Heart left ventricle (tissue), 16 donors: ENCODE measurements around the gene RIPK3. TPM values are rescaled to one million over a fixed set of nuclear protein-coding genes. Genes with fewer than 3 reads are reported as not detected.

Source experiments
- ATAC-seq, 4 donors: fragments of 200-7000 bp; cut with Tn5 transposase; one replicate each; pipeline ENCODE4 v1.9.1; 2020 to 2022; ENCODE audit warnings: moderate library complexity in 4 of 4, mild to moderate bottlenecking in 3 of 4, moderate number of reproducible peaks in 1 of 4
- DNase-seq, 5 donors: peaks; one replicate each; pipeline ENCODE4 v3.0.0-alpha.2; 2020
- H3K27ac ChIP-seq, 12 donors: fragments of 200-600 bp; sonication (generic) in 4 of 12; one replicate each; pipeline versions ENCODE4 v1.5.0 to v1.8.0; 2016 to 2022; ENCODE audit warnings: mild to moderate bottlenecking in 2 of 12
- H3K27me3 ChIP-seq, 9 donors: fragments of 200-600 bp; sonication (generic) in 2 of 9; one replicate each; pipeline versions ENCODE4 v1.5.1 to v1.8.0; 2016 to 2022; ENCODE audit warnings: mild to moderate bottlenecking in 3 of 9
- H3K36me3 ChIP-seq, 9 donors: fragments of 200-600 bp; sonication (generic) in 2 of 9; one replicate each; pipeline versions ENCODE4 v1.5.0 to v1.8.0; 2018 to 2022; ENCODE audit warnings: mild to moderate bottlenecking in 2 of 9
- H3K4me1 ChIP-seq, 12 donors: fragments of 200-600 bp; sonication (generic) in 4 of 12; one replicate each; pipeline versions ENCODE4 v1.5.0 to v1.8.0; 2016 to 2022; ENCODE audit warnings: mild to moderate bottlenecking in 3 of 12
- H3K4me3 ChIP-seq, 12 donors: fragments of 200-600 bp; sonication (generic) in 4 of 12; one replicate each; pipeline versions ENCODE4 v1.5.0 to v1.8.0; 2017 to 2022; ENCODE audit warnings: mild to moderate bottlenecking in 9 of 12, moderate library complexity in 4 of 12
- H3K9me3 ChIP-seq, 12 donors: fragments of 200-600 bp; sonication (generic) in 4 of 12; one replicate each; pipeline versions ENCODE4 v1.5.0 to v1.8.0; 2016 to 2022; ENCODE audit warnings: mild to moderate bottlenecking in 1 of 12
- CTCF ChIP-seq, 12 donors: fragments of 200-600 bp; sonication (generic) in 4 of 12; IDR thresholded peaks; one replicate each; pipeline versions ENCODE4 v1.5.0 to v1.8.0; 2018 to 2022; ENCODE audit warnings: antibody characterized with exemption in 12 of 12, mild to moderate bottlenecking in 5 of 12
- POLR2A ChIP-seq, 2 donors: fragments of 450-650 bp; IDR thresholded peaks; one replicate each; pipeline ENCODE4 v1.6.1; 2017; ENCODE audit warnings: antibody characterized with exemption in 2 of 2, mild to moderate bottlenecking in 2 of 2, moderate library complexity in 2 of 2
- WGBS, 4 donors: extraction: QIAGEN DNeasy Blood & Tissue Kit in 2 of 4; methylation state at CpG; one replicate each; pipeline versions ENCODE4 v1.1.5 to v1.1.7; 2013 to 2018; 5-methylcytosine and 5-hydroxymethylcytosine counted together
- intact Hi-C, 10 donors: fragments of 100-400 bp; cut with DNase I; formaldehyde crosslinking; loops; one replicate each; pipeline versions ENCODE4 v1.11.1 to v1.14.2; 2022
- polyA plus RNA-seq, 2 donors: library from polyadenylated mRNA; stranded (reverse); fragments of 200-250 nt; gene quantifications; one replicate each; pipeline ENCODE4 v1.2.3, GENCODE V29; 2013
- total RNA-seq, 9 donors: library from RNA; depleted of rRNA in 2 of 9; stranded (reverse); fragments of >200 nt in 2 of 9; fragmentation: NEBNext Ultra II Directional in 3 of 9; extraction: Animal tissue kit (Norgen Biotek cat#: 25700) in 3 of 9; gene quantifications; one replicate each; pipeline versions ENCODE4 v1.1.0 to v1.2.4, GENCODE V29; 2016 to 2023
- donor health status: ischemic (EF 13 %, LVEDD 7.1; RV severe dilation, severe dysfunction).
- donor health status: healthy with polysubstance abuse.
- donor health status: DM: no; HTN: yes; CAD: no.
- donor health status: DM: no; HTN: no; CAD: no.
- donor health status: ischemic (EF 25% LVEDD 6.9; RV normal size, moderate dysfunction).
- donor health status: ischemic (EF 25% LVEDD 5.7; RV mildly dilated, moderate dysfunction).
- donor health status: healthy.
- donor health status: DM: yes; HTN: yes; CAD: no.
- donor health status: ischemic (EF 35%, LVEDD 5.7; RV mildly dilated, moderate dysfunction).
- donor health status: nonischemic (EF 11% LVEDD 7.7; RV severe dilation, severe dysfunction).
- donor health status: DM: yes; HTN: yes; CAD: no.
- donor health status: PGD.
- donor health status: ischemic (EF 29% LVEDD 5.4; RV normal size, mild dysfunction).
- donor health status: nonischemic (EF 23%, LVEDD 6.1; RV moderate dilation, normal function).

The RIPK3 gene
- total and polyA plus RNA-seq, 11 donors = 0.75 to 10.5 (median 3.0) TPM

DNA sequence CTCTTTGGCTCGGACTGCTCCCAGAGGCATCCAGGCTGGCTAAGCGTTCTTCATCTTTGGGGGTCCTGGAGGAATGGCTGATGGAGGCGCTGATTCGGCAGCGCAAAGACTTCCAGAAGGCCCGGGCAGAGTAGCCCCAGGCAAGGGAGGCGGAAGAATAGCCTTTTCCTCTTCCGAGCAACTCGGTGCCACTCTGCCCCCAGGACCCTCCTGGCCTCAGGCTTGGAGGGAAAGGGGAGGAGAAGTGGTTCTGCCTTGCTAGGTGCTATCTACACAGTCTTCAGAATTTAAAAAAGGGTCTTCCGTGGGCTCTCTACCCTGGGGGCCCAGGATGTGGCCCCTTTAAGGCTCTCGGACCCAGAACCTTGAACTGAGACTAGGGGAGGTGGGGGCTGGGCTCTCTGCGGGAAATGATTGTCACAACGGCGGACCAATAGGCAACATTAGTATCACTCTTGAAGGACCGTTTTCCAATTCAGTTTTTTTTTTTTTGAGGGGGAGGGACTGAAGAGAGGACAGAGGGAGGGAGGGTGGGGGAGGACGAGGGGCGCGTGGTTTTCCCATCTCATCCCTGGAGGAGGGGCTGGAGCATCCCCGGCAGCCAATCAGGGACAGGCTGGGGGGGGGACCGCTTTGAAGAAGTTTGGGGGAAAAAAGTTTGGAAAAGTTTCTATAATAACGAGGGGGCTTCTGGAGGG, 27.9 kb upstream of the RIPK3 start, which contains the start of gene NFATC4:
Gene NFATC4 (plus strand): TSS at position 671 of the 698 bp plus-strand sequence. CDS start 157 bp downstream, outside the sequence.
- TF ChIP-seq CTCF (IDR thresholded peaks at IDR 0.05) (no peak), POLR2A (IDR thresholded peaks at IDR 0.05) (no peak)
- intact Hi-C loops = loop anchor here in 9 of 10 donors (2.0 to 5.0 kb wide), 8 partner anchors 31 to 65 kb away; partner anchors contain the start of genes ADCY4 (in 4 of the 9), NYNRIN (in 2 of the 9), CBLN3 (in 1 of the 9) and KHNYN (in 1 of the 9)
- peaks cover 0 to 37% (median 6%) of the 10 kb centered on the region in 9 donors for H3K27me3 ChIP-seq
- ATAC-seq = peak; percentile 39 to 56 (median 47)
- H3K4me3 ChIP-seq = peak within 1 kb of the TSS; percentile 37 to 81 (median 57)
- H3K27ac ChIP-seq = peak within 1 kb of the TSS; percentile 77 to 99 (median 90)
- 5 to 8% (median 6%) methylated on average over 12 to 21 of the region's 21 CpGs for WGBS, 4 donors
- peak; percentile 74 to 89 (median 82) for DNase-seq
- H3K36me3 ChIP-seq = no peaks in the 10 kb centered on the region
- H3K9me3 ChIP-seq = no peaks in the 10 kb centered on the region
- H3K4me1 ChIP-seq = peaks cover 0 to 43% (median 20%) of the 10 kb centered on the region in 12 donors

- Histone ChIP-seq H3K27ac (peak overlapping the region; percentile 77 to 99 (median 90)), H3K4me3 (peak overlapping the region; percentile 21 to 81 (median 57)), H3K36me3 (no peaks in the 10 kb centered on the region), H3K4me1 (peaks cover 0 to 42% (median 20%) of the 10 kb centered on the region in 12 donors), H3K27me3 (peaks cover 0 to 37% (median 6%) of the 10 kb centered on the region in 9 donors), H3K9me3 (no peaks in the 10 kb centered on the region)
- TF ChIP-seq CTCF (IDR thresholded peaks at IDR 0.05) (no peak), POLR2A (IDR thresholded peaks at IDR 0.05) (peak in 1 of 2 donors; percentile 67)
- DNase-seq (peak; percentile 90 to 96 (median 91)), ATAC-seq (peak; percentile 77 to 90 (median 82))
- WGBS, 4 donors = 1 to 3% (median 2%) methylated on average over 33 to 40 of the region's 40 CpGs
- intact Hi-C loops = loop anchor here in 9 of 10 donors (1.0 to 5.0 kb wide), 10 partner anchors 31 to 65 kb away; partner anchors contain the start of genes ADCY4 (in 4 of the 9), NYNRIN (in 2 of the 9), CBLN3 (in 1 of the 9) and KHNYN (in 1 of the 9)
These were observed 27.1 kb upstream of the RIPK3 start for GRCh38 chr14:24366721-24367513.

DNA sequence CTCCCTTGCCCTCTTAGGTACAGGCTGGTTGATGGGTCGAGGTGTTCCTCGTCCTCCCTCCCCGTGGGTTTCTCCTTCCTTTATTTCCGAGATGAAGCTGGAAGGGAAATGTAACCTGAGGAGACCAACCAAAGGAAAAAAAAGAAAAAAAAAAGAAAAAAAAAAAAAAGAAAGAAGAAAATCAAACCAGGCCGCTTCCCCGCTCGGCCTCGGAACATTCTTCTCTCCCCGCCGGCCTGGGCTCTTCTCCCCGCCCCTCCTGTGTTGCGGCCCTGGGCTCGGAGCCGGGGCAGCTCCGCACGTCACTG, 26.6 kb upstream of the RIPK3 start:
- H3K36me3 ChIP-seq = no peaks in the 10 kb centered on the region
- peaks cover 0 to 42% (median 20%) of the 10 kb centered on the region in 12 donors for H3K4me1 ChIP-seq
- peaks cover 0 to 37% (median 6%) of the 10 kb centered on the region in 9 donors for H3K27me3 ChIP-seq
- intact Hi-C loops = loop anchor here in 9 of 10 donors (1.0 to 5.0 kb wide), 10 partner anchors 32 to 66 kb away; partner anchors contain the start of genes ADCY4 (in 4 of the 9), NYNRIN (in 2 of the 9), CBLN3 (in 1 of the 9) and KHNYN (in 1 of the 9)
- TF ChIP-seq POLR2A (IDR thresholded peaks at IDR 0.05) (no peak), CTCF (IDR thresholded peaks at IDR 0.05) (no peak)
- 7 to 14% (median 11%) methylated on average over 16 of the region's 16 CpGs for WGBS, 4 donors
- no peaks in the 10 kb centered on the region for H3K9me3 ChIP-seq
- ATAC-seq (no peak), DNase-seq (no peak)
- H3K27ac ChIP-seq = peak overlapping the region; percentile 77 to 99 (median 90)
- peak overlapping the region; percentile 21 to 81 (median 57) for H3K4me3 ChIP-seq
